Activated CD4-positive, alpha-beta T cell treated with anti-CD3 and anti-CD28 coated beads, Interleukin-2, amount 50 U/mL, for 4 hours (primary cell): ENCODE measurements around the gene PALM.
"Not testable (repeated sequence)": the region's sequence is repeated elsewhere in the genome, so short reads cannot be mapped to it uniquely, and the experiment has no call there.

Experiments
- DNase-seq, 2 experiments: peaks; one replicate each; pipeline ENCODE4 v3.0.0-alpha.2; 2020

Gene PALM

DNA sequence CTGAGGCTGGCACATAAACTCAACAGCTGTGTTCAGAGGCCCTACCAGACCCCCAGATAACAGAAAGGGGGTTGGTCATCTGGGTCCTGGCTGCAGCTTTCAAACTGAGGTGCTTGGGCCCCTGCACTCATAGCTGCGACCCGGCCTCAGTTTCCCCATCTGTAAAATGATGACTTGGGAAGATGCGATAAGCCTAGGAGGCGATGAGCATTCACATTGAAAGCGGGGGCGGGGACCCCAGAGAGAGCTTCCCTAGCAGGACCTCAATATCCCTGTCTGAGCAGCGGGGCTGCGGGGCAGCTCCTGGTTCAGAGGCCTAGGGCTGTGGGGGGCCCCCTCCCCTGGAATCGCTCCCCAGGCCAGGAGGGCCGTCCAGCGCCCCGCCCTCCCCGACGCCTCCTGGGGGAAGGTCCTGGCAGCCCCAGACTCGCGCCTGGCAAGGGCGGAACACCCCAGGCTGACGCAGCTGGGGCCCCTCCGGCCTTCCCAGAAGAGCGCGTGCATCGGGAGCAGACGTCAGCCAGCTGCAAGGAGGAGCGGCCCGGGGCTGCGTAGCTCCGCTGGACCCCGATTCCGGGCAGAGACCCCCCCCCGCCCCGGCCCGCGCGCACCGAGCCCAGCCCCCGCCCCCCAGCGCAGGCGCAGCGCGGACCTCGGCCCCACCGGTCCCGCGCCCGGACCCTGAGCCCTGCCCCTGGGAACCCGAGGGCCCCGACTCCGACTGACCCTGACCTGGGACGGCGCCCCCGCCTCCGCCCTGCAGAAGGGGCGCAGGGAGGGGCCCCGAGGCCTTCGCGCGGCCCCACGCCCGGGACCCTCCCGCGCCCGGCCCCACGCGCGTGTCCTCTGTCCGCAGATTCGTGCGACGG, 29.1 kb upstream of the PALM start:
- peak in 1 of 2 experiments; percentile 4 for DNase-seq

DNA sequence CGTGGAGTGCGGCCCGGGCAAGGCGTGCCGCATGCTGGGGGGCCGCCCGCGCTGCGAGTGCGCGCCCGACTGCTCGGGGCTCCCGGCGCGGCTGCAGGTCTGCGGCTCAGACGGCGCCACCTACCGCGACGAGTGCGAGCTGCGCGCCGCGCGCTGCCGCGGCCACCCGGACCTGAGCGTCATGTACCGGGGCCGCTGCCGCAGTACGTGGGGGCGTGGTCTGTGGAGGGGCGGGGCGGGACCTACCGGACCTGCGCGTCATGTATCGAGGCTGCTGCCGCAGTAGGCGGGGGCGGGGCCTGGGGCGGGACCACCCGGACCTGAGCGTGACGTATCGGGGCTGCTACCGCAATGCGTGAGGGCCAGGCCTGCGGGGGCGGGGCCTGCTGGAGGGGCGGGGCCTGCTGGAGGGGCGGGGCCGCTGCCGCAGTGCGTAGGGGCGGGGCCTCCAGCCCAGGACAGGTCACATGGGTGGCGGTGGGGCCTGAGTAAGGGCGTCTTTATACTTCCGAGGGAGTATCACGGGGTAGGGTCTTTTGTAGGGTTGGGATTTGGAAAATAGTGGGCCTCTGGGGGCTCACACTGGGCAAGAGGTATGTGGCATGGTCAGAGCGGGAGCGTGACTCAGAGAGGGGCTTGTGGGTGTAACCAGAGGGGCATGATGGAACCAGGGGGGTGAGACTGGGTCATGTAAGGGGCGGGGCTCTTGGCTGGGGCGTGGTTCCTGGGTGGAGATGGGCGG, 28.3 kb upstream of the PALM start:
- DNase-seq: peak; percentile 100

DNA sequence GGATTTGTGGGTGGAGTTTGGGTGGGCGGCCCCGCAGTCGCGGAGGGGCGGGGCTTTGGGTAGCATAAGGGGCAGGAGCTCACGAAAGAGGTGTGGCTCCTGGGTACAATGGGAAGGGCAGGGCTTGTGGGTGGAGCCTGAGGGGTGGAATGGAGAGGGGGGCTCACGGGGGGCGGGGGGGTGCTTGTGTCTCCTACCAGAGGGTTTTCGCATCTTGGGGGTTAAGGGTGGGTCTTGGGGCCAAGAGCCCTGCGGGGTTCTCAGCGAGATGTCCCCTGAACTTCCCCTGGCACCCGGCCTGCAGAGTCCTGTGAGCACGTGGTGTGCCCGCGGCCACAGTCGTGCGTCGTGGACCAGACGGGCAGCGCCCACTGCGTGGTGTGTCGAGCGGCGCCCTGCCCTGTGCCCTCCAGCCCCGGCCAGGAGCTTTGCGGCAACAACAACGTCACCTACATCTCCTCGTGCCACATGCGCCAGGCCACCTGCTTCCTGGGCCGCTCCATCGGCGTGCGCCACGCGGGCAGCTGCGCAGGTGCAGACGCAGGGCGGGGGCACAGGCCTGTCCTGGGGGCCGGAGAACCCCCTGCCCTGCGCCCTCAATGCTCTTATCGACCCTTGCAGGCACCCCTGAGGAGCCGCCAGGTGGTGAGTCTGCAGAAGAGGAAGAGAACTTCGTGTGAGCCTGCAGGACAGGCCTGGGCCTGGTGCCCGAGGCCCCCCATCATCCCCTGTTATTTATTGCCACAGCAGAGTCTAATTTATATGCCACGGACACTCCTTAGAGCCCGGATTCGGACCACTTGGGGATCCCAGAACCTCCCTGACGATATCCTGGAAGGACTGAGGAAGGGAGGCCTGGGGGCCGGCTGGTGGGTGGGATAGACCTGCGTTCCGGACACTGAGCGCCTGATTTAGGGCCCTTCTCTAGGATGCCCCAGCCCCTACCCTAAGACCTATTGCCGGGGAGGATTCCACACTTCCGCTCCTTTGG, 27.4 kb upstream of the PALM start:
- DNase-seq: peak in 1 of 2 experiments; percentile 14

DNA sequence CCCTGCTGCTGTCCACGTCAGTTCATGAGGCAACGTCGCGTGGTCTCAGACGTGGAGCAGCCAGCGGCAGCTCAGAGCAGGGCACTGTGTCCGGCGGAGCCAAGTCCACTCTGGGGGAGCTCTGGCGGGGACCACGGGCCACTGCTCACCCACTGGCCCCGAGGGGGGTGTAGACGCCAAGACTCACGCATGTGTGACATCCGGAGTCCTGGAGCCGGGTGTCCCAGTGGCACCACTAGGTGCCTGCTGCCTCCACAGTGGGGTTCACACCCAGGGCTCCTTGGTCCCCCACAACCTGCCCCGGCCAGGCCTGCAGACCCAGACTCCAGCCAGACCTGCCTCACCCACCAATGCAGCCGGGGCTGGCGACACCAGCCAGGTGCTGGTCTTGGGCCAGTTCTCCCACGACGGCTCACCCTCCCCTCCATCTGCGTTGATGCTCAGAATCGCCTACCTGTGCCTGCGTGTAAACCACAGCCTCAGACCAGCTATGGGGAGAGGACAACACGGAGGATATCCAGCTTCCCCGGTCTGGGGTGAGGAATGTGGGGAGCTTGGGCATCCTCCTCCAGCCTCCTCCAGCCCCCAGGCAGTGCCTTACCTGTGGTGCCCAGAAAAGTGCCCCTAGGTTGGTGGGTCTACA, 25.9 kb upstream of the PALM start:
- DNase-seq: no peak

DNA sequence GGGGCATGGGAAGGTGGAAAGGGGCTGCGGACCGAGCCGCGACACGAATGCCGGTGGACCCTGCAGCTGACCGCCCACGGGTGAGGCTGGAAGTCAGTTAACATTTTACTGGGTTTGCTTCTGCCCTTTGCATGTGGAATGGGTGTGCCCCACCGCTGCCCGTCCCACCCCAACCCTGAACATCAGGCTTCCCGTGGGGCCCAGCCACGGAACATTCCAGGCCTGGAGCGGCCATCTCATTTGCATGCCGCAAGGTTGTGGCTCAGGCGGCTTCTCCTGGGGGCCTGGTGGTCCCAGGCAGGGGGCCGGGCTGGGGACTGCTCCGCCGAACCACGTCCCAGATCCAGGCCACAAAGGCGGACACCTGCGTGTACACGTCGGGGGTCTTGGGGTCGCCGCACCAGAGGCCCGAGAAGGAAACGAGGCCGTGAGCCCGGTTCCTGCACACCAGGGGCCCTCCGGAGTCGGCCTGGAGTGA, 23.2 kb upstream of the PALM start:
- no peak for DNase-seq

DNA sequence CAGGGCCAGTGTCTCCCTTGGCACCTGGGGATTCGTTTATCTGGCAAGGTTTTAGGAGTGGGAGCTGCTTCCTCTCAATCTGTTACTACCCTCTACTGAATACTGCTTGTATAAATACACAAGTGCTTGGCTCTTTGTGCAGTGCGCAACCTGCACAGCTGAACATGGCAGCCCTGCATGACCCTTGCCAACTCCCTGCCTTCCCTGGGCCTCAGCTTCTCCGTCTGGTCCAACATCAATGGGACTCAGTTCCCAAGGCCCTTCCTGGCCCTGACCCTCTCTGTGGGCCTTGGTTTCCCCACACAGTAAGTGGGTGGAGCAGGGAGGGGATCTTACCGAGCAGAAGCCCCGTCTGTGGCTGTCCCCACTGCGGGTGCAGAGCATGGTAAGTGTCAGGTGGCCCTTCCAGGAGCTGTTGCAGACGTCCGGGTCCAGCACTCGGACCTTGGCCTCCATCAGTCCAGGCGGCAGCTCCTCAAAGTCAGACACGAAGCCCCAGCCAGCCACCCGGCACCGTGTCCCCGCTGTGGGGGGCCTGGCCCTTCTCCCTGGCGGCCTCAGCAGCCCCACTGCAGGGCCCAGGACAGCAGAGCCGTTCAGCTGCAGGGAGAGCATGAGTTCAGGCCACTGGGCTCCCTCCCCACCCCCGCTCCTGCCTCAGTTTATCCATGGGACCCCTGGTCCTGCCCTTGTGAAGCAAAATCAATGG, 22.0 kb upstream of the PALM start:
- DNase-seq: no peak

DNA sequence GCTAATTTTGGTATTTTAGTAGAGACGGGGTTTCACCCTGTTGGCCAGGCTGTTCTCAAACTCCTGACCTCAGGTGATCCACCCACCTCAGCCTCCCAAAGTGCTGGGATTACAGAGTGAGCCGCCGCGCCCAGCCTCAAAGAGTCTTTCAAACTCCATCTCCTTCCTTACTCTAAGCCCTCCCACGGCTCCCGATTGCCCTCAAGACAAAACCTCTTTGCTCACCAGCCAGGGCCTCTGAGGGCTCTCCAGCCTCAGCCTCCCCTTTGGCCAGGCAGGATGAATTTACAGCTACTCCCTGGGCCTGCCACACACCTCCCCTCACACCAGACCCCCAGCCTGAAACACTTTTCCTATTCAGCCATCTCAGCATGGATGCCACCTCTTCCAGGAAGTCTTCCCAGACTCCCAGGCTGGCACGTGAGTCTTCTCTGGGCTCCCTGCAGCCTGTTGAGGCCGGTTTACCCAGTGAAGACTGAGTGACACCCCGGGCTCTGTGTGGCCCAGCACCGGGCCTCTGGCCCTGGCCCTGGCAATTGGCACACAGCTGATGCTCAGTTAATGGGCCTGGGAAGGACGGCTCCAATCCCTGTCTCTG, 21.1 kb upstream of the PALM start:
- DNase-seq: no peak

DNA sequence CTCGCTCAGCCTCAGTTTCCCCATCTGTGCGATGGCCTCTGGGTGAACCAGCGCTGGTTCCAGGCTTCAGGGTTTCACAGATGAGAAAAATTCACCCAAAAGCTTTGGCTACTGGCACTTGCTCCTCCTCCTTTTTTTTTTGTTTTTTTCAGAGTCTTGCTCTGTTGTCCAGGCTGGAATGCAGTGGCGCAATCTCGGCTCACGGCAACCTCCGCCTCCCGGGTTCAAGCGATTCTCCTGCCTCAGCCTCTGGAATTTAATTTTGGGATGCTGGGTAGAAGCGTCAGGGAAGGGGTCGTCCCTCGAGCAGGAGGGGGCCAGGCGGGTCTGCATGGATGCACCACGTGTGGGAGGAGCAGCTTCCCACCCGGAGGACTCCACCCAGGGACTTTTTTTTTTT, 20.5 kb upstream of the PALM start:
- DNase-seq: no peak

DNA sequence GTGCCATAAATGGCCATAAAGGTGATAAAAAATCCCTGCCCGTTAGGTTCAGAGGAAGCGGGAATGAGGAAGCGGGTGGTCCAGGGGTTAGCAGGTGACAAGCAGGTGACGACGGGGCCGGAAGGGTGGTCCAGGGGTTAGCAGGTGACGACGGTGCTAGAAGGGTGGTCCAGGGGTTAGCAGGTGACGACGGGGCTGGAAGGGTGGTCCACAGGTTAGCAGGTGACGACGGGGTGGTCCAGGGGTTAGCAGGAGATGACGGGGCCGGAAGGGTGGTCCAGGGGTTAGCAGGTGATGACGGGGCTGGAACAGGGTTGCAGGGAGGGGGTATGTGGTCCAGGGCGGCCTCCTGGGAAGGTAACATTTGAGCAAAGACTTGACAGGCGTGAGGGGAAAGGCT, 19.7 kb upstream of the PALM start:
- DNase-seq: no peak

DNA sequence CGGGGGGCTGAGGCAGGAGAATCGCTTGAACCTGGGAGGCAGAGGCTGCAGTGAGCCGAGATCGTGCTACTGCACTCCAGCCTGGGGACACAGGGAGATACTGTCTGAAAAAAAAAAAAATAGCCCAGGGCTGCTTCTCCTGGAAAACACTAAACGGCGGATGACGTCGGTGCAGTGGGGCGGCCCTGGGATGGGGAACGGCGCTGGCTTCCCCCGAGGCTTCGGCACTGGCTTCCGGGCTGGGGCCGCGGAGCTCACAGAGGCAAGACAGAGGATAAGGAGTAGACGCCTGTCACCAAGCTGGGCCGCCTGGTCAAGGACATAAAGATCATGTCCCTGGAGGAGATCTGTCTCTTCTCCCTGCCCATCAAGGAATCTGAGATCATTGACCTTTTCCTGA, 18.5 kb upstream of the PALM start:
- no peak for DNase-seq

DNA sequence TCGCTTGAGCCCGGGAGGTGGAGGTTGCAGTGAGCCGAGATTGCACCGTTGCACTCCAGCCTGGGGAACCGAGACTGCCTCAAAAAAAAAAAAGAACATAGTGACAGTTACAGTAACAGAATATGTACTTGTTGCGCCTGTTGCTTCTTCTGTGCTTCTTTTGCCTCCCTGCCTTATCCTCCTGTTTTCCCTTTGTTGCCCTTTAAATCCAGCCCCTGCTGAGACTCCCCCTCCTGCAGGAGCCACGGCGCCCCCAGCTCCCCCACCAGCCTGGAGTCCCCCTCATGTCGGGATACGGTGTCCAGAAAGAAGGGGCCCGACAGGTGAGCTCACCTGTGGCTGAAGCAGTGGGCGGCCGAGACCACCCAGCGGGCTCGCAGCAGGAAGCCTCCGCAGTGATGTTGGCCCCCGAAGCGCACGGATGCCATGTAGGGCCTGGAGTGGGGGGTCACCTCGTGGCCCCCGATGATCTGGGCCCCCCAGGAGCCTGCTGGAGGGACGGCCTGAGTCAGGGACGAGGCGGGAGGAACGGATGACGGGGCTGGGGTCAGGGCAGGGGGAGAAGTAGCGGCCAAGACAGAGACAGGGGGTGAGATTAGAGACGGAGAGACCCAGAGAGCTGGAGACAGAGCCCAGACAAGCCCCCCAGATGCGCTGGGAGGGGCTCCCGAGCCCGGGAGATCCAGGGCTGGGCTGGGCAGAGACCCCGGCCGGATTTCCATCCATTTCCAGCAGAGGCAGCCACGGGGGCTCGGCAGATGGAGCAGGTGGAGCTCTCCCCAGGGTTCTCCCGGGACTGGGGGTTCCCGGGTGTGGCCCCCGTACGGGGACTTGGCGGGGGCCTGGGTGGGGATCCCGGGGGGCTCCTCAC, 14.0 kb upstream of the PALM start:
- DNase-seq: no peak

DNA sequence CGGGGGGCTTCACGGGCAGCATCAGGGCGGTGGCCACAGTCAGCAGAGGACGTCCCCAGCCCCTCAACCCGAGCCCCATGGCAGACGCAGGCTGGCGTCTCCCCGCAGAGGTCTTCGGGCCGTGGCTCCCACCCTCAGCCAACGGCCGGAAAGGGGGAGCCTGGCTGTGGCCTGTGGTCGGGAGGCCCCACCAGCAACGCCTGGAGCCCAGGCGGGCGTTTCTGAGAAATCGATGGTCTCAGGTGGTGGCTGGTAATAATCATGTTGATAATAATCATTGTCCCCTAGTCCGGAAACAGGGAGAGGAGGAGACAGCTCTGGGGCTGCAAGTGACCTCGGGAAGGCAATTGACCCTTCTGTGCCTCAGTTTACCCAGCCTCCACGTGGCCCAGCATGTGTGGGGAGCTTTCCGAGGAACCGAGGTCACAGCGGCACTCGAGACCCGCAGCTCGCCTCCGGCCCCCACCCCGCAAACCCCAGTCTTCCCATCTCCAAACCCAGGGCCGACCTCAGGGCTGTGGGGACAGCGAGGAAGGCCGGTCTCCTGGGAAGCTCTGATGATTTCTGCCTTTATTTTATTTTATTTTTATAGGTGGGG, 13.3 kb upstream of the PALM start, which contains the start of gene PRSS57:
Gene PRSS57, minus strand, starts transcription at position 101 of the 598 bp plus-strand sequence. Its CDS starts 22 bp downstream, at position 79.
- no peak for DNase-seq

DNA sequence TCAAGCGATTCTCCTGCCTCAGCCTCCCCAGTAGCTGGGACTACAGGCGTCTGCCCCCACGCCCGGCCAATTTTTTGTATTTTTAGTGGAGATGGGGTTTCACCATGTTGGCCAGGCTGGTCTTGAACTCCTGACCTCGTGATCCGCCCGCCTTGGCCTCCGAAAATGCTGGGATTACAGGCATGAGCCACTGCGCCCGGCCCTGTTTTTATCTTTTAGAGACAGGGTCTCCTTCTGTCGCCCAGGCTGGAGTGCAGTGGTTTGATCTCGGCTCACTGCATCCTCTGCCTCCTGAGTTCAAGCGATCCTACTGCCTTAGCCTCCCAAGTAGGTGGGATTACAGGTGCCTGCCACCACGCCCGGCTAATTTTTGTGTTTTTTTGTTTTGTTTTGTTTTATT, 10.2 kb upstream of the PALM start:
- DNase-seq: not testable (repeated sequence)

DNA sequence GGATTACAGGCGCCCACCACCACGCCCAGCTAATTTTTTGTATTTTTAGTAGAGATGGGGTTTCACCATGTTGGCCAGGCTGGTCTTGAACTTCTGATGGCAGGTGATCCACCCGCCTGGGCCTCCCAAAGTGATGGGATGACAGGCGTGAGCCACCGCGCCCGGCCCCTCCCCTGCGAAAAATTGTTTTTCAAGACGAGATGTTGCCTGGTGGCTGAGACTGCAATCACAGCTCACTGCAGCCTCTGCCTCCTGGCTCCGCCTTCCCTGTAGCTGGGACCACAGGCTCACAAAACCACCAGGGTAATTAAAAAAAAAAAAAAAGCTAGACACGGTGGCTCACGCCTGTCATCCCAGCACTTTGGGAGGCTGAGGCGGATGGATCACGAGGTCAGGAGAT, 8.8 kb upstream of the PALM start:
- not testable (repeated sequence) for DNase-seq

DNA sequence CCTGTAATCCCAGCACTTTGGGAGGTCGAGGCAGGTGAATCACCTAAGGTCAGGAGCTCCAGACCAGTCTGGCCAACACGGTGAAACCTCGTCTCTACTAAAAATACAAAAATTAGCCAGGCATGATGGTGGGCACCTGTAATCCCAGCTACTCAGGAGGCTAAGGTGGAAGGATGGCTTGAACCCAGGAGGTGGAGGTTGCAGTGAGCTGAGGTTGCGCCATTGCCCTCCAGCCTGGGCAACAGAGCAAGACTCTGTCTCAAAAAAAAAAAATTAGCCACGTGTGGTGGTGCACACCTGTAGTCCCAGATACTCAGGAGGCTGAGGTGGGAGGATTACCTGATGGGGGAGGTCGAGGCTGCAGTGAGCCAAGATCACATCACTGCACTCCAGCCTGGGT, 5.9 kb upstream of the PALM start:
- not testable (repeated sequence) for DNase-seq

DNA sequence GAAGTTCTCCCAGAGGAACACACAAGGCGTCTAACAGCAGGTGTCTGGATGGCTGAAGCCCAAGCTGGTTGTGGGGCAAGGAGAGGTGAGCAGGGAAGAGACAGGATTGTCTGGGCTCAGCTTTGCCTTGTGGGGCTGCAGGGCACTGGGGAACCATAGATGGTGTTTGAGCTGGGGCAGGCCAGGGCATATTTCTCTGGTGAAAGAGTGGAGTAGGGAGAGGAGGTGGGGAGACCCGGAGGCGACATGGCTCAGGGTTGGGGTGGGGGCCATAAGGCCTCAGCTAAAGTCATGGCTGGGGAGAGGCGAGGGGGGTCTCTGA, 5.4 kb upstream of the PALM start:
- DNase-seq: no peak

DNA sequence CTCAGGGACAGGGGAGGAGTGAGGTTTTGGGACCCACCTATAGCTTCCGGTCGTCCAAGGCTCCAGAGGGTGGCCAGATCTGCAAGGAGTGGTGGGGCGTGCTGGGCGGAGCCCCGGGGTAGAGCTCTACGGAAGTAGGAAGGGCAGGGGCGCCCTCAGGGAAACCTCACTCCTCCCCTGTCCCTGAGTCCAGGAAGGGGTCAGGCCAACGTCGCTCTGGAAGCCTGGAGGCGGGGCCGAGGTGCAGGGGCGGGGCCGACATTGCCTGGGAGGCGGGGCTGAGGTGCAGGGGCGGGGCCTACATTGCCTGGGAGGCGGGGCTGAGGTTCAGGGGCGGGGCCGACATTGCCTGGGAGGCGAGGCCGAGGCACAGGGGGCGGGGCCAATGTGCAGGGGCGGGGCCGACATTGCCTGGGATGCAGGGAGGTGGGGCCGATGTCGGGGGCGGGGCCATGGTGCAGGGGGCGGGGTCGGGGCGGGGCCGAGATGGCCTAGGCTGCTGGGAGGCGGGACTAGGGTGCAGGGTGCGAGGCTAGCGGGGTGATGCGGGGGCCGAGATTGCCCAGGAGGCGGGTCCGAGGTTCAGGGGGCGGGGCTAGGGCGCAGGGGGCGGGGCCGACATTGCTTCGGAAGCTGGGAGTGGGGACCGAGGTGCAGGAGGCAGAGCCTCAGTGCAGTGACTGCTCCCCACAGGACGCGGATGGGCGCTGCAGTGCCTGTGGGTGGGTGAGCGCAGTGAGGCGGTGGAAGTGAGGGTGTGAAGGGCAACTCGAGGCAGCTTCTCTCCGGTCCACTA, 4.9 kb upstream of the PALM start:
- DNase-seq: peak; percentile 37 to 47

DNA sequence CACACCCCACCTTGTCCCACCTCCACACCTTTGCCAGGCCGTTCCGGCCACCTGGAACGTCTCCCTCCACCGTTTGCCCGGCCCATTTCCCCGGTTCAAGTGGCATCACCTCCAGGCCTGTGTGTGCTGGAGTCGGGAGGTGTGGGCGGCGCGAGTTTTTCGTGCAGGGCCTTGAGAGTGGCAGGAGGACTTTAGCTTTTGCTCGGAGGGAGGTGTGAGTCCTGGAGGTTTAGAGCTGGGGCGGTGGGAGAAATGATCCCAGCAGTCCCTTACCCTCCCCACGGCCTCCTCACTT, 4.3 kb upstream of the PALM start:
- DNase-seq: no peak
